Measurements from ENCODE around the gene DMD. TPM values are rescaled to one million over a fixed set of nuclear protein-coding genes. Genes with fewer than 3 reads are reported as not detected.

Gene DMD
- polyA plus RNA-seq, 12 donors, result 53.6 to 134 (median 95.6) TPM; not detected in 1

DNA sequence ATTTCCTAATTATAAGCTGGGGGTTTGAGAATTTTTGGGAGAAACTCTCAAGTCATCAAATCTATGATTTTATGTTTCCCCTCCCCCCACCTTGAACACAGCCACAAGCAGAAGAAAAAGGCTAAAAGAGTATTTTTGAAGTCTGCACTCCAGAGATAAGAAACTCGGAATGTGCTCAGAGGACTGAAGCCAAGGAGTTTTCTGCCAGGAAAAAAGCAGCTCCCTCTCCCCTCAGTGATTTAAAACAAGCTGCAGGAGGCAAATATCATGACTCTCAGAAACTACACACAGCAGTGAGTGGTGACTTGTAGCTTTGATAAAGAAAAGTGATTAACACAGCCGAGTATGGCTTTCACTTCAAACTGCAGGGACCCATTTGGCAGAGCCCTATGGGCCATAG is 1339.3 kb downstream of the DMD start:
- peak; percentile 12 for DNase-seq

DNA sequence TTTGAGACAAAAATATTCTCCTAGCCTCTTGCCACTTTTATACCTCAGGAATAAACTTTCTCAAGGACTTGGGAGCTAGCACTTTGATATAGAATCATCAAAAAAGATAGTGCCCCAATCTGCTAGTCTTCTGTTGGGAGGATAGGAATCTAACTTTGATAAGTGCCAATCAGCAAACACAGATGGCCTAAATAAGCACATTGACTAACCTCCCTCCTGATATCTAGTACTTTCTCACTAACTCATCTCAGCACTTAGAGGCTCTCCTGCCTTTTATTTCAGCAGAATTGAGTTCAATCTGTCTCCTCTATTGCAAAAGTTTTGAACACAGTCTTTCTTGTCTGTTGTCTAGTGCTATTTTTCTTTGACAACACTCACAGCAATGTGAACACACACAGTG is 1341.1 kb downstream of the DMD start:
- no peak for DNase-seq

DNA sequence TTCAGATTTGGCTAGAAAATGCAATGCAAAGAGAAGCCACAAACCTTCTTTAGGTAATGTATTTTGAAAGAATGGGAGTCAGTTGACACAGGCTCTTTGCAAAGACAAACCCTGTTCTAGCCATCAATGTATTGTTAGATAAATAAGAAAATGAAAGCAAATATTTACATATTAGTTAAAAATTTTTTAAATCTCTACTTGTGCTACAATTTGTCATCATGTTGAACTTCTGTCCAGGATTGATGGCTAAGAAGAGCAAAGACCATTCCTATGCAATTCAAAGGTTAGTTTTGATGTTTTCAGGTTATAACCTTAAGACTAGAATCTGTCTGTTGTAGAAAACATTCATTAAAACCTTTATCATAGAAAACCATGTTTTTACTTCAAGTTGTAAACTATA is 1350.7 kb downstream of the DMD start:
- no peak for DNase-seq

- no peak for DNase-seq
These were observed 1352.4 kb downstream of the DMD start for GRCh38 chrX:31858915-31859314.

DNA sequence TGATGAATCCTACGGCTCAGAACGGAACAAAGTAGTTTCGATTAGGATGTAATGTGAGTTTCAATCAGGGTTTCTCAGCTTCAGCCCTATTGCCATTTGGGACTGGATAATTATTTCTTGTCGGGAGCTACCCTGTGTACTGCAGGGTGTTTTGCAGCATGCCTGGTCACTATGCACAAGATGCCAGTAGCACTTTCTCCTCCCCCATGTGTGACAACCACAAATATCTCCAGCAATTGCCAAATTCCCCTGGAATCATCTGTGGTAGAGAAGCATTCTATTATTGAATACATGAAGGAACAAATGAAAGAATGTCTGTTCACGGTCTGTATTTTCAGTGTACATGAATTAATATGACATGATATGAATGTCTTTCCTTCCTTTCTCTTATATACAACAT is 1356.6 kb downstream of the DMD start:
- no peak for DNase-seq

DNA sequence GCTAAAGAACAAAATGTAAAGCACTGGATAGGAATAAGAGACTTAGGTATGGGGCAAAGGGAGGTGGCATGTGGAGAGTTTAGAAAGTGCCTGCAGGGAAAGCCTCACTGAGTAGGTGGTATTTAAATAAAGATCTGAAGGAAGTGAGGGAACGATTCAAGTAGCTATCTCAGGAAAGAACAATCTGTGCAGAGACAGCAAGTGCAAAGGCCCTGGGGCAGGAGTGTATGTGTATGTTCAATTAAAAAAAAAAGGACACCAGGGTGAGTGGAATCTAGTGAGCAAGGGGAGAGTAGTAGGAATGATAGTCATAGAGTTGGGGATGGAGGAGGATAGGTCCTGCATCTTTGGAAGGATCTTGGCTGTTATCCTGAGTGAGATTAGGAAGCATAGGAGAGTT is 1359.6 kb downstream of the DMD start:
- DNase-seq, result no peak

GRCh38 chrX:31847773-31848172 is 1363.6 kb downstream of the DMD start:
- DNase-seq, result no peak

DNA sequence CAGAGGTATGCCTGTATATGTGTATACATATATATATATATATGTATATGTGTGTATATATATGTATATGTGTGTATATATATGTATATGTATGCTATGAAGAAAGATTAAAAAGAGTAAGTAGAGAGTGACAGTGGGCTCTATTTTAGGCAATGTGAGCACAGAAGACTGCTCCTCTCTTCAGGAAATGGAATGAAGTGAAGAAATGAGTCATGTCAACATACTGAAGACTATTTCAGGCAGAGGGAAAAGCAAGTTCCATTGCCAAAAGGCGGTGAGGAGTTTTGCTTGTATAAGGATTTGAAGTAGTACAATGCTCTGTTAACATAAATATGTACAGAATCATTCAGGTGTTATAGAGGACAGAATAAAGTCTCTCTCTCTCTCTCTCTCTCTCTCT is 1366.3 kb downstream of the DMD start:
- no peak for DNase-seq

DNA sequence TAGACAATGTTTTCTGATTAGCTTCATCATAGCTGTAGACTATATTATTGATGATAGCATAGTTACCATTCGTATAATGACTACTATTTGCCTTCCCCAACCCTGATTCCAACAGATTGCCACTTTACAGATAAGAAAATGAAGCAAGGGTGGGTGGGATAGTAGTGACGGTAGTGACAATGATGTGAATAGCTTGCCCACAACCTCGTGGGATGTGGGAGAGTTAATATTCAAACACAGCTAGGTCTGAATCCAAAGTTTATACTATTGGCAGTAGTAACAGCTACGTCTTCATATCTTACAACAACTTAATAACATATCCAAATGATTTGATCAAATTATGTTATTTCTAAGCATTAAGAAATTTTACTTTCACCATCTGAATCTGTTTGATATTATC is 1372.7 kb downstream of the DMD start:
- no peak for DNase-seq

DNA sequence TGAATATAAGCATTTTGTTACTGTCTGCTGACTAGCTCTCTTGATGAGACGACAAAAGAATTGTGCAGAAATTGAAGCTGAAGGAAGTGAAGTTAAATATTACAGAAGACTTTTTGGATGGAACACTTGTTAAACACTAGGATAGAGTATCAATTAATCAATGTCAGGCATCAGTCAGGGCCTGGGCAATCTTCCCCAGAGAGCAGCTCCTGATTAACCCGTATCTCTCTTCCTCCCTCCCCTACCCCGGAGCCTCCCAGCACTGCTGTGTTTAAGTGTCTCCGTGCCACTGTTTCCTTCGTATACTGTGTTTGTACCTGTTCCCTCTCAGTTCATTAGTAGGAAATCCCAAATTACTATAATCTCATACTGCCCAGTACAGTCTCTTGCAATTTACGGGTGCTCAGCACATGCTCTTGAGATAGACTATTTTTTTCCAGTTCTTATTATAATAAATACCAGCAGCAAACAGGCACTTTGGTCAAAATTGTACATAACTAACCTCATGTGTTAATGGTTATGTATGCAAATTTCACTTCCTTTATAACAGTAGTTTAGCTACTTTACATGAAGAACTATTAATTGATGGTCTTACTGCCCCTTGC is 1373.8 kb downstream of the DMD start:
- DNase-seq, result no peak

DNA sequence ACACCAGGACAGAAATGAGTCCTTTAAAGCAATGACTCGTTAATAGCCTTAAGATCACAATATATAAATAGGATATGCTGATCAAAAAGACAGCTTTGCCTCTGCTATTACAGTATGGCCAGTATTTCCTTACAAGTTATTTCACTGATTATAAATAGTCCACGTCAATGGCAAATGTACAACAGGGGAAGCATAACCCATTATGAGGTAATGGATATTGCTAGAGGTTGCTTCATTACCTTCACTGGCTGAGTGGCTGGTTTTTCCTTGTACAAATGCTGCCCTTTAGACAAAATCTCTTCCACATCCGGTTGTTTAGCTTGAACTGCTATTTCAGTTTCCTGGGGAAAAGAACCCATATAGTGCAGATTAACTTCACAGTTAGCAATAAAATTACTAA is 1374.9 kb downstream of the DMD start:
- DNase-seq, result no peak

- DNase-seq, result no peak
These were observed 1379.1 kb downstream of the DMD start for GRCh38 chrX:31832263-31832662.

- no peak for DNase-seq
These were observed 1390.7 kb downstream of the DMD start for GRCh38 chrX:31820430-31821210.

- no peak for DNase-seq
These were observed 1391.9 kb downstream of the DMD start for GRCh38 chrX:31819455-31819854.

DNA sequence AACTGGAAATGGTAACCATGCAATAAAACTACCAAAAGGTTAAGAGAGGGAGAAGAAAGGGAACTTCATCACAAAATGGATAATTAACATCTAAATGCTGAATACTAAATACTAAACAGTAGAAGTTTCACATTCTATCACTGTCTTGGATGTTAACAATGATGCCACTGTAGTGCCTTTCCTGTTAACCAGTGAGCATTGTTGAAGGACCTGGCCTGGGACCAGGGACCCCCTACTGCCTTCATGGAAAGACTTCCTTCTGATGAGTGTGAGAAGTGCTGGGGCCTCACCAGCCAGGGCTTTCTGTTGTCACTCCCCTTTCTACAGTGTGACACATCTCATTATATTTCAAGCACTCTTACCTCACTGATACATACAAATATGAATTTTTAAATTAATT is 1400.2 kb downstream of the DMD start:
- no peak for DNase-seq

DNA sequence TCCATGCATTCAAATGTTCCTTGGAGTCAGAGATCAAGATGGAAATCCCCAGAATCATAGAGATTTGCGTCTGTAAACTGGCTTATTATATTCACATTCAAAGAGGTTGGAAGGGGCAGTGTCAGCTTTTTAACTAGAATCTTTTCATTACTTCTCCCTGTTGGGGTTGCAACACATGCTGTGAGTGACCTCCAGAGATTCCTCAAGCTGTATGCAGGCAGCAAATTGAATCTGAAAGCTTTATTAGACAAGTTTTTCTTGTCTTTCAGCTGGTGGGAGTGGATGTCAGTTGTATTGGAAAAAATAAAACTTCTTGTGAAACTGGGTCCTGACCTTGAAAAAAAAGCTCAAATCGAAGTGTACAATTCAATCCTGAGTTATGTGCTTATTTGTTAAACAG is 1403.0 kb downstream of the DMD start:
- no peak for DNase-seq

DNA sequence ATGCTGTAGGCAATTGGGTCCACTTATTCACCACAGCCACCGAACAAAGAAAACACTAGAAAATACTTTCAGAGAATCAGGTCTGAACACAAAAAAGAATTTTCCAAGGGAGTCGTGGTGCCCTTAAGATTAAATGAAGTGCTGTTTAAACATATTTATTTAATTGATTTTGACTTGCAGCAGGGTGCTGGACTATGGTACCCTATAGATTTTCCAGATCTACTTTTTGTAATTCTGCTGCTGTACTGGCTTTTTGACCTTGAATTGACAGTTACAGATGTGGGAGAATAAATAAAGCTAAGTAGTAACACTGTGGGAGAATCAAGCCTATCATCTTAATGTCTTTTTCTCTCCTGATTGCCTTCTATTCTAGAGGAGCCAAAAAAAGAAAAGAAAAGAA is 1404.2 kb downstream of the DMD start:
- no peak for DNase-seq

GRCh38 chrX:31805781-31806180 is 1405.6 kb downstream of the DMD start:
- no peak for DNase-seq

GRCh38 chrX:31800219-31800618 is 1411.1 kb downstream of the DMD start:
- no peak for DNase-seq

DNA sequence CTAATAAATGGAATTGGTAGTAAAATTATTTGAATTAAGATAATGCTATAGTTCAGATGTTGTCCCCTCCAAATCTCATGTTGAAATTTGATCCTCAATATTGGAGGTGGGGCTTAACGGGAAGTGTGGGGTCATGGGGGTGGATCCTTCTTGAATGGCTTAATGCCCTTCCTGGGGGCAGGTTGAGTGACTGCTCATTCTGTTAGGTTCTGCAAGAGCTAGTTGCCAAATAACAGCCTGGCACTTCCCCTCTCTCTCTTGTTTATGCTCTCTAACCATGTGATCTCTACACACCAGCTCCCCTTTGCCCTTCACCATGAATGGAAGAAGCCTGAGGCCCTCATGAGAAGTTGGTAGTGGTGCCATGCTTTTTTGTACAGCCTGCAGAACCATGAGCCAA is 1414.7 kb downstream of the DMD start:
- no peak for DNase-seq

- DNase-seq, result no peak
These were observed 1463.9 kb downstream of the DMD start for GRCh38 chrX:31747411-31747810.

GRCh38 chrX:31743004-31743403 is 1468.3 kb downstream of the DMD start:
- DNase-seq, result no peak

DNA sequence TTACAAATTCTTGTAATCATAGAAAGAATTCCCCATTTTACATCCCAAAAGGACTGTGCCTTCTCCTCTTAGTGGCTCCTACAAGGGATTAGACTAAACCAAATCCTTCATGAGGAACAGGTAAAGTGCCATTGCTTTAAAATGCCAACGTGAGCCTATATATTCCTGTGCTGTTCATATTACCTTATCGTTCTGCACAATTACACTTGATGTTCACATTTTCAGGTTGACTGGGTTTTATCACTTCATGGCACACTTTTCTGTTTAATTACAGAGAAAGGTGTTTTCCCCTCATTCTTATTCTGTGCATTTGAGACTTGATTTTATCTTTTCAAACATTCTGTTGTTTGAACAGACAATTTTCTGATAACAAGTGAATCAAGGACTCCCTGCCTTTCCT is 1493.9 kb downstream of the DMD start:
- DNase-seq, result no peak

DNA sequence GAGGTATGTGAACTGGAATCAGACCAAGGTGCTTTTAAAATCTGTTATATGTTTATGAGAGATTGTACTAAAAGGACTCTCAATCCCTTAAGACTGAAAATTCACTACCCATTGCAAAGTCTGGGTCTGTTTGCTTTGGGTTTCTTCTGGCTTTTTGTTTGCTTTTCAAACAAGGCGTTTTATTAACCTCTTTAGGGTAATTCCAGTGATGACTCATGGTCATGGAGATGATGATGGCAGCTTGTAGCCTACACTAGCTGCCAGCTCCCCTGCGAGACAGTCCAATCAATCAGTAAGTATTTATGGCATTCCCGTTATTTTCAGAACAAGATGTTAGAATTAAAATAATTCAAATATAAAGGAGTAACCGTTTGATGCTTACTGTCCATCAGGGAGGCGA is 1495.7 kb downstream of the DMD start:
- DNase-seq, result no peak

Measured in muscle of arm (tissue), 12 donors.